WTC11 (cell line): ENCODE data around the gene PRTFDC1.

Source experiments
- ZNF263 ChIP-seq: sonication (generic); formaldehyde crosslinking; IDR thresholded peaks from 2 replicates; pipeline ENCODE4 v1.8.1; 2022; ENCODE audit warnings: low read depth, mild to moderate bottlenecking, moderate library complexity, missing genetic modification reagents
- TF ChIP-seq, protein P1 (sequence below): fragments of 200-600 bp; IDR thresholded peaks from 2 replicates; pipeline ENCODE4 v1.8.0; 2022; ENCODE audit warnings: antibody characterized with exemption
- TF ChIP-seq, protein P2 (sequence below): sonication (generic); formaldehyde crosslinking; IDR thresholded peaks from 2 replicates; pipeline ENCODE4 v1.8.1; 2023; ENCODE audit warnings: mild to moderate bottlenecking, missing genetic modification reagents, moderate library complexity

DNA sequence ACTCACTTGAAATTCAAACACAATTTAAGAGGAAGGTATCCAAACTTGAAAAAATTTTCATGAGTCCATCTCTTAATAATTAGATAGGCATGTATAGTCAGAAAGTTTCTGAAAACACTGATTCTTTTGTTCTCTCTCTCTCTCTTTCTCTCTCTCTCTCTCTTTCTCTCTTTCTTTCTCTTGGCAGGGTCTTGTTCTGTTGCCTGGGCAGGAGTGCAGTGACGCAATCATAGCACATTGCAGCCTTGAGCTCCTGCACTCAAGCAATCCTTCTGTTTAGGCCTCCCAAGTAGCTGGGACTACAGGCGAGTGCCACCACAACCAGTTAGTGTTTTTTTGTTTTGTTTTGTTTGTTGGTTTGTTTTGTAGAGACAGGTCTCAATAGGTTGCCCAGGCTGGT, 59.3 kb downstream of the PRTFDC1 start:
- TF ChIP-seq, protein P1, sequence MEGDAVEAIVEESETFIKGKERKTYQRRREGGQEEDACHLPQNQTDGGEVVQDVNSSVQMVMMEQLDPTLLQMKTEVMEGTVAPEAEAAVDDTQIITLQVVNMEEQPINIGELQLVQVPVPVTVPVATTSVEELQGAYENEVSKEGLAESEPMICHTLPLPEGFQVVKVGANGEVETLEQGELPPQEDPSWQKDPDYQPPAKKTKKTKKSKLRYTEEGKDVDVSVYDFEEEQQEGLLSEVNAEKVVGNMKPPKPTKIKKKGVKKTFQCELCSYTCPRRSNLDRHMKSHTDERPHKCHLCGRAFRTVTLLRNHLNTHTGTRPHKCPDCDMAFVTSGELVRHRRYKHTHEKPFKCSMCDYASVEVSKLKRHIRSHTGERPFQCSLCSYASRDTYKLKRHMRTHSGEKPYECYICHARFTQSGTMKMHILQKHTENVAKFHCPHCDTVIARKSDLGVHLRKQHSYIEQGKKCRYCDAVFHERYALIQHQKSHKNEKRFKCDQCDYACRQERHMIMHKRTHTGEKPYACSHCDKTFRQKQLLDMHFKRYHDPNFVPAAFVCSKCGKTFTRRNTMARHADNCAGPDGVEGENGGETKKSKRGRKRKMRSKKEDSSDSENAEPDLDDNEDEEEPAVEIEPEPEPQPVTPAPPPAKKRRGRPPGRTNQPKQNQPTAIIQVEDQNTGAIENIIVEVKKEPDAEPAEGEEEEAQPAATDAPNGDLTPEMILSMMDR, result no peak
- TF ChIP-seq ZNF263 (CRISPR knock-in tag), result no peak
- TF ChIP-seq, protein P2, sequence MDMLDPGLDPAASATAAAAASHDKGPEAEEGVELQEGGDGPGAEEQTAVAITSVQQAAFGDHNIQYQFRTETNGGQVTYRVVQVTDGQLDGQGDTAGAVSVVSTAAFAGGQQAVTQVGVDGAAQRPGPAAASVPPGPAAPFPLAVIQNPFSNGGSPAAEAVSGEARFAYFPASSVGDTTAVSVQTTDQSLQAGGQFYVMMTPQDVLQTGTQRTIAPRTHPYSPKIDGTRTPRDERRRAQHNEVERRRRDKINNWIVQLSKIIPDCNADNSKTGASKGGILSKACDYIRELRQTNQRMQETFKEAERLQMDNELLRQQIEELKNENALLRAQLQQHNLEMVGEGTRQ (CRISPR knock-in tag), result no peak
